GM12878 (cell line): ENCODE results near the gene ARHGEF35. TPM values are rescaled to one million over a fixed set of nuclear protein-coding genes. Genes with fewer than 3 reads are reported as not detected.
"Not testable (repeated sequence)": the region's sequence is repeated elsewhere in the genome, so short reads cannot be mapped to it uniquely, and the experiment has no call there.

ENCODE experiments used
- ATAC-seq: fragments of 200-7000 bp; cut with Tn5 transposase; 3 replicates; pipeline ENCODE4 v1.9.1; 2020; ENCODE audit warnings: mild to moderate bottlenecking, moderate library complexity
- BruUV-seq: library from RNA; stranded (reverse); fragments of 400-500 nt; replicated peaks from 2 replicates; lab custom pipeline; 2021; lab: Mats Ljungman, UMichigan
- CTCF ChIA-PET: fragments of 300-600 bp; sonication (Branson Sonifier 250); formaldehyde crosslinking; extraction: SDS; loops from one replicate; lab custom pipeline; 2021; ENCODE audit warnings: inconsistent platforms; lab: Yijun Ruan, JAX
- POLR2A ChIA-PET: fragments of 350-600 bp; formaldehyde crosslinking; extraction: SDS; loops from one replicate; lab custom pipeline; 2021; ENCODE audit warnings: inconsistent platforms; lab: Charles Lee
- RAD21 ChIA-PET: fragments of 300-600 bp; sonication (Branson Sonifier 250); formaldehyde crosslinking; loops from one replicate; lab custom pipeline; 2023; ENCODE audit warnings: antibody characterized with exemption; ENCODE audit not compliant: unreplicated experiment; lab: Charles Lee
- SMC1A ChIA-PET: fragments of 300-600 bp; sonication (Branson Sonifier 250); formaldehyde crosslinking; loops from one replicate; lab custom pipeline; 2023; ENCODE audit not compliant: unreplicated experiment, uncharacterized antibody; lab: Charles Lee
- DNase-seq: peaks from one replicate; pipeline ENCODE4 v3.0.0-alpha.2; 2011; ENCODE audit warnings: low read depth, low spot score
- FAIRE-seq: peaks from 3 replicates; lab custom pipeline; 2011; peaks lifted over from hg19 to GRCh38; lab: Jason Lieb, UNC
- H2AFZ ChIP-seq: 2 replicates; pipeline ENCODE4 v1.6.0; 2011; ENCODE audit warnings: low read depth, low read length, control low read depth; ENCODE audit not compliant: control insufficient read depth
- H3K27ac ChIP-seq: 2 replicates; pipeline ENCODE4 v1.5.1; 2011; ENCODE audit warnings: control low read depth; ENCODE audit not compliant: control insufficient read depth, insufficient read depth
- H3K27me3 ChIP-seq, 2 experiments: replicated peaks in 1 of 2; 2 replicates each; pipeline versions ENCODE4 v1.6.0 to v1.6.1; 2011; ENCODE audit warnings: low read length in 1 of 2; ENCODE audit not compliant: control insufficient read depth in 2 of 2, insufficient read depth in 2 of 2
- H3K36me3 ChIP-seq, 2 experiments: 2 replicates each; pipeline ENCODE4 v1.5.1; 2011; ENCODE audit warnings: low read length in 1 of 2; ENCODE audit not compliant: control insufficient read depth in 2 of 2, insufficient read depth in 2 of 2
- H3K4me1 ChIP-seq: 2 replicates; pipeline ENCODE4 v1.6.1; 2011; ENCODE audit warnings: mild to moderate bottlenecking, low read length, moderate library complexity, mixed read lengths; ENCODE audit not compliant: control insufficient read depth, insufficient read depth
- H3K4me2 ChIP-seq: 2 replicates; pipeline ENCODE4 v1.6.0; 2011; ENCODE audit warnings: control low read depth; ENCODE audit not compliant: control insufficient read depth, insufficient read depth
- H3K4me3 ChIP-seq: fragments of 200-600 bp; sonication (generic); 2 replicates; pipeline ENCODE4 v1.5.1; 2016
- H3K79me2 ChIP-seq: 2 replicates; pipeline ENCODE4 v1.6.0; 2011; ENCODE audit warnings: low read length; ENCODE audit not compliant: control insufficient read depth, insufficient read depth
- H3K9ac ChIP-seq: 2 replicates; pipeline ENCODE4 v1.8.0; 2011; ENCODE audit warnings: low read length, control low read depth, mixed read lengths; ENCODE audit not compliant: control insufficient read depth, insufficient read depth
- H3K9me3 ChIP-seq: replicated peaks from 3 replicates; pipeline ENCODE4 v1.5.1; 2011; ENCODE audit warnings: mild to moderate bottlenecking, low read length; ENCODE audit not compliant: control insufficient read depth, insufficient read depth
- H4K20me1 ChIP-seq: 2 replicates; pipeline ENCODE4 v1.6.0; 2011; ENCODE audit not compliant: control insufficient read depth, insufficient read depth
- WGBS: methylation state at CpG from one replicate; pipeline ENCODE4 v1.1.6; 2016; ENCODE audit warnings: low lambda C conversion rate; ENCODE audit not compliant: insufficient replicate concordance, insufficient coverage; ENCODE audit errors: missing lambda C conversion rate; 5-methylcytosine and 5-hydroxymethylcytosine counted together
- in situ Hi-C: fragments of 300-500 bp; cut with MboI; formaldehyde crosslinking; loops from 9 replicates; pipeline ENCODE4 v1.14.3; 2018; ENCODE audit warnings: mixed read lengths
- intact Hi-C: fragments of 100-400 bp; cut with micrococcal nuclease; formaldehyde crosslinking; loops from one replicate; pipeline ENCODE4 v1.14.2; 2022; ENCODE audit not compliant: unreplicated experiment
- polyA plus RNA-seq, 11 experiments: library from polyadenylated mRNA; depleted of rRNA in 4 of 11; unstranded in 6 of 11; stranded (reverse) in 5 of 11; fragments of >200 nt; fragmentation: Nextera tagmentation in 4 of 11; fragmentation: Illumina TruSeq in 1 of 11; extraction: Ambion mirVana in 4 of 11; extraction: Trizol in 1 of 11; gene quantifications; 1 replicate in 1 of 11; 2 replicates in 10 of 11; pipeline versions ENCODE4 v1.2.1 to v1.2.3, GENCODE V29; 2011 to 2016; ENCODE audit warnings: inconsistent platforms in 2 of 11, missing spikeins in 2 of 11, low read depth in 1 of 11
- total RNA-seq, 4 experiments: library from RNA; depleted of rRNA in 3 of 4; stranded (reverse); fragments of >200 nt in 3 of 4; fragmentation: Illumina TruSeq in 1 of 4; extraction: Trizol in 1 of 4; gene quantifications; 2 replicates each; pipeline versions ENCODE4 v1.2.1 to v1.2.3, GENCODE V29; 2013 to 2021

Gene ARHGEF35
- total and polyA plus RNA-seq, 10 of the 15 experiments (the other 5 are each of a cell fraction or from before 2014, with no cell fraction given): 0.39 to 9.2 (median 4.7) TPM

DNA sequence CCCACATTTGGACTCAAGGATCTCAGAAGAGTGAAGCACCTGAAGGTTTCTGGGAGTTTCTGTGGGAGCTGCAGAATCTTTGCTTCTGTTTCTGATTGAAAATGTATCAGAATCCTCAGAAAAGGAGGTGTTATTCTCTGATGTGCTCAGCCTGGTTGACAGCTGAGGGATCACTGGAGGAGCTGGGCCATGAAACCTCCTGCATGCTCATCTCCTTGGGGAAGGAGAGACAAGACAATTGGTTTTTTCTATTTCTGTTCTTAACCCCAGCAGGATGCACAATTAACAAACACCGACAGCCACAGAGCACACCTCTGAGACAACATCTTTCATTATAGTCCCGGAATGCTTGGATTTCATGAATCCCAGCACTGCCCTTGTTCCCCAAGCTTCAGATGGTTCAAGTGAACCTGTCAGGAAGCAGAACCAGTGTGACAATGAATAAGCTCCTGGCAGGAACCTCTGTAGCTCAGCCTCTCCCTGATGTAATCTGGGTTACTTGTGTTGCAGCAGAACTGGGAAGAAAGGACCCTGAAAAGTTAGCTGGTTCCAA, 43.0 kb upstream of the ARHGEF35 start:
- H4K20me1 ChIP-seq, CTCF ChIA-PET, RAD21 ChIA-PET, BruUV-seq, H3K4me3 ChIP-seq, H3K27me3 ChIP-seq, intact Hi-C loops, H3K9ac ChIP-seq, H3K79me2 ChIP-seq, SMC1A ChIA-PET, POLR2A ChIA-PET, H3K27ac ChIP-seq, in situ Hi-C loops, H3K9me3 ChIP-seq, H3K4me1 ChIP-seq, DNase-seq, FAIRE-seq, ATAC-seq, H2AFZ ChIP-seq, H3K36me3 ChIP-seq, H3K4me2 ChIP-seq: not testable (repeated sequence)
- 70% methylated on average over 2 of the region's 2 CpGs for WGBS

DNA sequence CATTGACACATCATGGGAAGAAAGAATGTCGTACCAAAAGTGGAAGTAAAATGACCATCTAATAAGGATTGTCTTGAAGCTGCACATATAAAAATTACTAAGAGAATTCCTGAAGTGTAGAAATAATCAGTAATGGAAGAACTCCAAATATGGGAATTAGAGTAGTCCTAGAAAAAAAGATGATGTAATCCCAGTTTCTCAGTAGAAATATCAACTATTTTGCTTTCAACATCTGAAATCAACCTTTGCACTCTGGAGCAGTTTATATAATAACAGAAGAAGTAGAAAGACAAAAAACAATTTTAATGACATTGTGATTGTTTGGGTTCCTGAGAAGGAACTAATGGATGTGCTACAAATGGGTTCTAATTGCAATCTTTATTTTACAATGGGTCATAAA, 37.4 kb upstream of the ARHGEF35 start:
- SMC1A ChIA-PET, H3K4me2 ChIP-seq, H3K4me1 ChIP-seq, H3K79me2 ChIP-seq, BruUV-seq, ATAC-seq, H3K27me3 ChIP-seq, H3K9me3 ChIP-seq, CTCF ChIA-PET, H3K4me3 ChIP-seq, in situ Hi-C loops, H3K36me3 ChIP-seq, H3K9ac ChIP-seq, POLR2A ChIA-PET, DNase-seq, FAIRE-seq, H4K20me1 ChIP-seq, H3K27ac ChIP-seq, RAD21 ChIA-PET, intact Hi-C loops, H2AFZ ChIP-seq: not testable (repeated sequence)
- whole genome bisulfite sequencing: 59% methylated on average over 1 of the region's 1 CpG

DNA sequence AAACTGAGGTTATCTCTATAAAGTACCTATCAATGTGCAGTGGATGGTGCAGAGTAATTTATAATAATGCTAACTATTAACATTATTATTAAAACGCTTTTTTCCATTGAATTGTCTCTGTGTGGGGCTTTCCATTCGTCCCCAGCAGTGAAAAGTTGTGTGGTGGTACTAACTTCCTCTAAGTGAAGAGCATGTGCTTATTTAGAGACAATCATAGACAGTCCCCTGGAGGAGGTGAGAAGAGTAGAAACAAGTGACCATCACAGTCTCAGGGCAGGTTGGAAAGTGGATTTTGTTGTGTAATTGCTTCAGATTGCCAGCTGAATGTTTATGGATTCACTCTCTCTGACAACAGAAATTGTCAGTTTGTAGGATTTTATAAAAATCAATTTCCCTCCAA, 35.4 kb upstream of the ARHGEF35 start:
- FAIRE-seq, RAD21 ChIA-PET, H4K20me1 ChIP-seq, DNase-seq, H3K27ac ChIP-seq, H3K9me3 ChIP-seq, H3K9ac ChIP-seq, H3K4me1 ChIP-seq, in situ Hi-C loops, H3K27me3 ChIP-seq, BruUV-seq, H3K79me2 ChIP-seq, CTCF ChIA-PET, SMC1A ChIA-PET, H2AFZ ChIP-seq, POLR2A ChIA-PET, H3K4me3 ChIP-seq, H3K4me2 ChIP-seq, intact Hi-C loops, H3K36me3 ChIP-seq: not testable (repeated sequence)
- no CpG with 5 or more reads among the region's 2 CpGs for WGBS
- ATAC-seq: peak; percentile 53; the same call in 1 of the 3 replicates

DNA sequence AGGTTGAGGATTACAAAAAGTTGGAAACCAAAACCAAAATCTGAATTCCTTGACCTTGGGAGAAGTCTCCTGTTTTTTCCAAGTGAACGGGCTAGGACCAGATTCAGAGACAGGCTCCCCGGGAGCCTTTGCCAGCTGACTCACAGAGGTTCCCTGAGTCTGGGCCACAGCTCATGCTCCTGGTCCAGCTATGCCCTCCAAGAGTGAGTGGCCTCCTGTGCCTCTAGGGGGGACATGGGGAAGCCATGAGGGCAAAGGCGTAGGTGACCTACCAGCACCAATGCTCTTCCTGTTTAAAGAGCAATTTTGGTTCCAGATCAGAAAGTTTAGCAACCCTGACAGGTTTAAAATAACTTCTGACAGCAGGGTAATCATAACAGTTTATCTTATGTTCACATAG, 33.2 kb upstream of the ARHGEF35 start:
- WGBS: 67% methylated on average over 1 of the region's 3 CpGs
- H2AFZ ChIP-seq, H3K79me2 ChIP-seq, H3K9ac ChIP-seq, H3K36me3 ChIP-seq, in situ Hi-C loops, H3K4me2 ChIP-seq, DNase-seq, H4K20me1 ChIP-seq, ATAC-seq, intact Hi-C loops, RAD21 ChIA-PET, H3K9me3 ChIP-seq, FAIRE-seq, H3K4me3 ChIP-seq, H3K27ac ChIP-seq, BruUV-seq, H3K27me3 ChIP-seq, CTCF ChIA-PET, POLR2A ChIA-PET, SMC1A ChIA-PET, H3K4me1 ChIP-seq: not testable (repeated sequence)
